Myometrial cell (primary cell): ENCODE results near the gene PRPF38A. TPM values are rescaled to one million over a fixed set of nuclear protein-coding genes. Genes with fewer than 3 reads are reported as not detected.

Experiments used
- total RNA-seq: library from RNA; depleted of rRNA; stranded (reverse); fragments of >200 nt; gene quantifications from 2 replicates; pipeline ENCODE4 v1.2.3, GENCODE V29; 2015

The PRPF38A gene, protein sequence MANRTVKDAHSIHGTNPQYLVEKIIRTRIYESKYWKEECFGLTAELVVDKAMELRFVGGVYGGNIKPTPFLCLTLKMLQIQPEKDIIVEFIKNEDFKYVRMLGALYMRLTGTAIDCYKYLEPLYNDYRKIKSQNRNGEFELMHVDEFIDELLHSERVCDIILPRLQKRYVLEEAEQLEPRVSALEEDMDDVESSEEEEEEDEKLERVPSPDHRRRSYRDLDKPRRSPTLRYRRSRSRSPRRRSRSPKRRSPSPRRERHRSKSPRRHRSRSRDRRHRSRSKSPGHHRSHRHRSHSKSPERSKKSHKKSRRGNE
- 12.1 and 17.3 TPM in 2 replicates for total RNA-seq

DNA sequence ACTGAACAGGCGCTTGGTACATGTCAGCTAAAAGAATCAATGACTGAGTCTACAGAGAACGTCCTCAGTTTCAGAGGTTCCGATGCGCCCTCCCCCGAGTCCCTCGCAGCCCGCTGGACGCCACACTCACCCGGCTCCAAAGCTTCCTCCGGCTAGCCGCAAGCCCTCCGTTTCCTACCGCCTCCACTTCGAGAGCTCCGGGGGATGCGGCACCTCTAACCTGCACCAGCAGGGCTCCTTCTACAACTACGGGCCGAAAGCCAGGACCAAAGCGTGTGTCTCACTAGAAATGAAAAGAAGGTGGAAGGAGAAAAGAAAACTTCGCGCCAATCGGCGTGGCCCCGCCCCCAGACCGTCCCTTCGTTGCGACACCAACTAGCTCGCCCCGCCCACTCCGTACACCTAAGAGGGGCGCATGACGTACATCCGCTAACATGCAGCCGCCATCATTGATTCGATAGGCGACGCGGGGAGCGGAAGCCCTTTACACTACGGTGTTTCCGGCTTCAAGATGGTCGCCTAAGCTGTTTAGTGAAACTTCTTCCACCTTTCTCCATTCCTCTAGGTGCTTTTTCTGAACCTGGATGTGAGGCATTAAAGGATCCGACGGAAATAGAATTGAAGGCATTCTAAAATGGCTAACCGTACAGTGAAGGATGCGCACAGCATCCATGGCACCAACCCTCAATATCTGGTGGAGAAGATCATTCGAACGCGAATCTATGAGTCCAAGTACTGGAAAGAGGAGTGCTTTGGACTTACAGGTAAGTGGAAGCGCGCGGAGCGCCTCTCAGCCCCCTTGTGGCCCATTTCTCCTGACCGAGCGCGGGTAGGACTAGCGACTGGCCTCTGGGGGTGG, at the start of gene PRPF38A, which contains the start of gene ORC1:
TSS of gene PRPF38A (plus strand) at position 487 of the 859 bp plus-strand sequence. CDS start at position 635, 148 bp downstream.
TSS of gene ORC1 (minus strand) at position 308 of the 859 bp plus-strand sequence. CDS start 2,200 bp downstream, outside the sequence.

DNA sequence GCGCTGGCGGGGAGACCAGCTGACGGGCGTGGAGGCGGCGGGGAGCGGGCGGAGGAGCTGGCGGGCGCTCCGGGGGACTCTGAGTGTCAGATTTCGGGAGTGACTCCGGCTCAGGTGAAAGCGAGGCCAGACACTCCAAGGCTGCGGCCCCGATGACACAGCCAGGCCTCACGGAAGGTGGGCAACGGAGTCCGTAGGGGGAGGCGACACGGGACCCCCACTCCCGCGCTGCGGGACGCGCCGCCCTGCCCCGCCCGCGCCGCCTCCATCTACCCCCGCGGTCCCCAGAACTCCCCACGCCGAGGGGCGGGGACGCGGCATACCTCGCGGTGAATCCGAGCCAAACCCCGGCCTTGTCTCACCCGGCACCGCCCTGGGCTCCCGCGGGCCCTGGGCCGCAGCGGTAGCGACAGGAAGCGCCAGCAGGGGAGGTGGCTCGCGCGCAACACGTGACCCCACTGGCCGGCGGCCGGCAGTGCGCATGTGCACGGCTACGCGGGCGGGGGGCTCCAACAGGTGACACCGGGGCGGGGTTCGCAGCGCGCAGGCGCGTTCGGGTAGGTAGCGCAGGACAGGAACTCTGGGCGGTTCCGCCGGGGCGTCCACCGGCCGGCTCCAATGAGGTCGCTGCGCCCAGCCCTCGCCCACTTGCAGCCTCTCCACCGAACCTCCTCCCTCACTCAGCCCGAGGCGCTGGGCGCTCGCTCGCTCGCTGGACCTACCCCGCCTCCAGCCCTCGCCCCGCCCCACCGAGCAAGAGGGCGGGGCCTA, 38.5 kb upstream of the PRPF38A start, which contains the start of gene CC2D1B:
TSS of gene CC2D1B (minus strand) at position 460 of the 771 bp plus-strand sequence. CDS start 1,585 bp downstream, outside the sequence.

Other genes with a start within 250 kb of the PRPF38A start
- gene CC2D1B, start 38.4 kb upstream of the PRPF38A start, total RNA-seq: 21.3 and 25.9 TPM in 2 replicates
- 5.8 and 6.2 TPM in 2 replicates for gene ORC1, start 179 bp upstream of the PRPF38A start, total RNA-seq
- gene TUT4, start 148.5 kb downstream of the PRPF38A start, total RNA-seq: 15.0 and 16.5 TPM in 2 replicates
- 38.8 and 66.9 TPM in 2 replicates for gene GPX7, start 197.8 kb downstream of the PRPF38A start, total RNA-seq
- gene SHISAL2A, start 228.6 kb downstream of the PRPF38A start, total RNA-seq: not detected in 2 replicates